HG02973 (cell line): ENCODE data around the gene MGMT.

Experiments used
- ATAC-seq: cut with Tn5 transposase; IDR thresholded peaks from one replicate; pipeline ENCODE4 v1.9.1; 2021; ENCODE audit warnings: moderate library complexity; ENCODE audit not compliant: unreplicated experiment

The MGMT gene

GRCh38 chr10:129678186-129678585, 211.1 kb downstream of the MGMT start:
- no peak for ATAC-seq

GRCh38 chr10:129679207-129679606, 212.2 kb downstream of the MGMT start:
- ATAC-seq, result no peak

GRCh38 chr10:129680661-129681344, 213.8 kb downstream of the MGMT start:
- ATAC-seq, result no peak

- no peak for ATAC-seq
These were observed 214.8 kb downstream of the MGMT start for GRCh38 chr10:129681856-129682255.

- ATAC-seq, result no peak
These were observed 216.5 kb downstream of the MGMT start for GRCh38 chr10:129683519-129683918.

- ATAC-seq, result no peak
These were observed 216.9 kb downstream of the MGMT start for GRCh38 chr10:129683920-129684319.

- no peak for ATAC-seq
These were observed 218.2 kb downstream of the MGMT start for GRCh38 chr10:129685271-129685670.

- ATAC-seq, result no peak
These were observed 222.6 kb downstream of the MGMT start for GRCh38 chr10:129689671-129690071.

- no peak for ATAC-seq
These were observed 223.4 kb downstream of the MGMT start for GRCh38 chr10:129690248-129691070.

- no peak for ATAC-seq
These were observed 225.7 kb downstream of the MGMT start for GRCh38 chr10:129692695-129693094.

- no peak for ATAC-seq
These were observed 226.3 kb downstream of the MGMT start for GRCh38 chr10:129693382-129693781.

- ATAC-seq, result no peak
These were observed 227.1 kb downstream of the MGMT start for GRCh38 chr10:129694184-129694583.

- no peak for ATAC-seq
These were observed 227.7 kb downstream of the MGMT start for GRCh38 chr10:129694691-129695243.

- ATAC-seq, result no peak
These were observed 228.6 kb downstream of the MGMT start for GRCh38 chr10:129695671-129696070.

- no peak for ATAC-seq
These were observed 229.6 kb downstream of the MGMT start for GRCh38 chr10:129696636-129697035.

GRCh38 chr10:129697463-129698247, 230.6 kb downstream of the MGMT start:
- ATAC-seq, result no peak

- ATAC-seq, result no peak
These were observed 232.8 kb downstream of the MGMT start for GRCh38 chr10:129699722-129700340.

GRCh38 chr10:129702605-129703004, 235.6 kb downstream of the MGMT start:
- ATAC-seq, result no peak

- no peak for ATAC-seq
These were observed 236.5 kb downstream of the MGMT start for GRCh38 chr10:129703287-129704137.

GRCh38 chr10:129704225-129704624, 237.2 kb downstream of the MGMT start:
- no peak for ATAC-seq
